ENCODE results near the gene PHACTR3. TPM values are rescaled to one million over a fixed set of nuclear protein-coding genes. Genes with fewer than 3 reads are reported as not detected.

PHACTR3 gene
- total RNA-seq, 4 donors from 2014 or later: 0.66 to 7.8 TPM; not detected in 2

- TF ChIP-seq CTCF (IDR thresholded peaks at IDR 0.05; ENCODE audit: low read depth): no peak
These were observed 184.6 kb downstream of the PHACTR3 start for GRCh38 chr20:59788811-59789397.

- no peak for TF ChIP-seq CTCF (IDR thresholded peaks at IDR 0.05; ENCODE audit: low read depth)
These were observed 185.3 kb downstream of the PHACTR3 start for GRCh38 chr20:59789686-59790085.

- no peak for TF ChIP-seq CTCF (IDR thresholded peaks at IDR 0.05; ENCODE audit: low read depth)
These were observed 186.0 kb downstream of the PHACTR3 start for GRCh38 chr20:59790346-59790745.

GRCh38 chr20:59792300-59792699 lies 188.0 kb downstream of the PHACTR3 start:
- no peak for TF ChIP-seq CTCF (IDR thresholded peaks at IDR 0.05; ENCODE audit: low read depth)

- no peak for TF ChIP-seq CTCF (IDR thresholded peaks at IDR 0.05; ENCODE audit: low read depth)
These were observed 190.2 kb downstream of the PHACTR3 start for GRCh38 chr20:59794555-59794954.

GRCh38 chr20:59800309-59800708 lies 196.0 kb downstream of the PHACTR3 start:
- TF ChIP-seq CTCF (IDR thresholded peaks at IDR 0.05; ENCODE audit: low read depth): no peak

GRCh38 chr20:59802018-59802417 lies 197.7 kb downstream of the PHACTR3 start:
- TF ChIP-seq CTCF (IDR thresholded peaks at IDR 0.05; ENCODE audit: low read depth): no peak

All from subcutaneous adipose tissue (tissue), 4 donors.